Measurements from ENCODE around the gene GATAD2A.

Gene GATAD2A

GRCh38 chr19:19533841-19534240 is 128.4 kb downstream of the GATAD2A start:
- no peak for DNase-seq
- in situ Hi-C loops (cut with HindIII; ENCODE audit: low pct_ligation_motif_present, low pct_unique_long_range_greater_than_20kb, low sequenced_read_pairs), result no loop called here

GRCh38 chr19:19534556-19535265 is 129.2 kb downstream of the GATAD2A start:
- in situ Hi-C loops (cut with HindIII; ENCODE audit: low pct_ligation_motif_present, low pct_unique_long_range_greater_than_20kb, low sequenced_read_pairs), result no loop called here
- DNase-seq, result no peak

- no peak for DNase-seq
- in situ Hi-C loops (cut with HindIII; ENCODE audit: low pct_ligation_motif_present, low pct_unique_long_range_greater_than_20kb, low sequenced_read_pairs), result no loop called here
Measured at GRCh38 chr19:19535311-19536191, 130.1 kb downstream of the GATAD2A start.

DNA sequence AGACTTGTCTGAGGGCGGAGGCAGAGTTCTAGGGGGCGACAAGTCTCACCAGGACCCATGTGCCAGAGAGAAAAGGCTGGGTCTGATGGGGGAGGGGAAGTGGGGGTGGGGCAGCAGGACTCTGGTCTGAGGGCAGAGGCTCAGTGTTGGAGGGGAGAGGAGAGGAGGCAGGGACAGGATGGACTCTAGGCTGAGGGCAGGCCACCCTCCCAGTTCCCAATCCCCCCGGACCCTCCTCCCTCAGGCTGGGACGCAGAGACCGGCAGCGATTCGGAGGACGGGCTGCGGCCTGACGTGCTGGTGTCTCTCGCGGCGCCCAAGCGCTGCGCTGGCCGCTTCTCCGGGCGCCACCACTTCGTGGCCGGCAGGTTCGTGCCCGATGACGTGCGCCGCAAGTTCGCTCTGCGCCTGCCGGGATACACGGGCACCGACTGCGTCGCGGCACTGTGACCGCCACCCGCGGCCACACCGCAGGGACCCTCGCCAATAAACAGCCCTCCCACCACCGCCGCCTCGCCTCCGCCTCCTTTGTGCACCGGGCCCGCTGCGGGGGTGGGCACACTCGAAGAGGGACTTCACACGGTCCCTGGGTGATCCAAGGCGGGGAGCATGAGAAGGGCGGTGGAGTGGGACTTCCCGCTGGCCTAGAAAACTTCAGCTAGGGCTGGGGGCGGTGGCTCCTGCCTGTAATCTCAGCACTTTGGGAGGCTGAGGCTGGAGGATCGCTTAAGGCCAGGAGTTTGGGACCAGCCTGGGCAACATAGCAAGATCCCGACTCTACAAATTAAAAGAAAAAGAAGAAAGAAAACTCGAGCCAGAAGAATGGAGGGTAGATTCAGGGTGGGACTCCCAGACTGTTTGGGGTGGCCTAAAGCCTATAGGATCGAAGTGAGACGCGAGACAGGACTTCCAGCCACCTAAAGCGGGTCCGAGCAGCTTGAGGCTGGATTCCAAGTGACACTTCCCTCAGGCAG is 131.9 kb downstream of the GATAD2A start:
- in situ Hi-C loops (cut with HindIII; ENCODE audit: low pct_ligation_motif_present, low pct_unique_long_range_greater_than_20kb, low sequenced_read_pairs), result no loop called here
- no peak for DNase-seq

DNA sequence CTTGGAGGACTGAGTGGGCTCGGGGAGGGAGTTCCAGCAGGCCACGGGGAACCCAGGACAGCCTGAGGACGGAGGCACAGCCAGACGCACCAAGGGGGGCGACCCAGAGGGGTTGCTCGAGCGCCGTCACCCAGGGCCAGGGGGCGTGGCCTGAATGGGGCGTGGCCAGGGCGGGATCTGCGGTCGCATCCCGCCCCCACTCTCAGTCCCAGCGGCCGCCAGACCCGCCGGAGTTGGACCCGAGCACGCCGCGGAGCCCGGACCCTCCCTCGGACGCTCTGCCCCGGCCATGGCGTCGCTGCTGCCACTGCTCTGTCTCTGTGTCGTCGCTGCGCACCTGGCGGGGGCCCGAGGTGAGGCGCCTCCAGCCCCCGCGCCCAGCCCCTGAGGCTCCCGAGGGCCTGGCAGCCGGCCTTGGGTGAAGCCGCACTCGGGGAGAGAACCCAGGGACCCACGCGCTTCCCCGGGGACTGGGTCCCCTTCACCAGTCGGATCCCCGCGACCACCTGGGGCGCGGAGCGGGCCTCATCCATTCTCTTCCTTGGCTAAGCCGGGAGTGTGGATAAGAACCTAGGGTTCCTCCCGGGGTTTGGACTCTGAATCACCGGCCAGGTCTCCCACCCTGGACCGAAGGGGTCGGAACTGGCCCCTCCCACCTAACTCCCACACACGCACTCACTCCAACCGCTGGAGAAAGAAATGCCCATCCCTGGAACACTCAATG is 132.7 kb downstream of the GATAD2A start, which contains the start of gene CILP2:
Gene CILP2 (plus strand): TSS at position 205 of the 724 bp plus-strand sequence. CDS start 85 bp downstream, at position 290.
- in situ Hi-C loops (cut with HindIII; ENCODE audit: low pct_ligation_motif_present, low pct_unique_long_range_greater_than_20kb, low sequenced_read_pairs), result no loop called here
- DNase-seq, result no peak

DNA sequence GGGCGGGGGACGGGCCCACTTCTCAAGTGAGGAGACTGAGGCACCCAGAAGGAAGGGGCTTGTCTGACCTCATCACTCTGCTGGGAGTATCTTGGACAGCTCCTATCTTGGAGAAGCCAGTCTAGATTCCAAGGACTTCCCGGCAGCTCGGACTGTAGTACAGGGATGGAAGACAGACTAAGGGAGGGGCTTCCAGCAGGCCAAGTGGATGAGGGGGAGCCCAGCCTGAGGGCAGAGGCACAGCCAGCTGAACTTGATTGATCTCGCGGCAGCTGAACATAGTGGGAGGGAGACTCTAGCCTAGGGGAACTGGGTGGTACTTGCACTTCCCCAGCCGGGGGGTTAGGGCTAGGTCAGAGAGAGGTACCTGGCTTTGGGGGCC is 133.3 kb downstream of the GATAD2A start:
- in situ Hi-C loops (cut with HindIII; ENCODE audit: low pct_ligation_motif_present, low pct_unique_long_range_greater_than_20kb, low sequenced_read_pairs), result no loop called here
- no peak for DNase-seq

DNA sequence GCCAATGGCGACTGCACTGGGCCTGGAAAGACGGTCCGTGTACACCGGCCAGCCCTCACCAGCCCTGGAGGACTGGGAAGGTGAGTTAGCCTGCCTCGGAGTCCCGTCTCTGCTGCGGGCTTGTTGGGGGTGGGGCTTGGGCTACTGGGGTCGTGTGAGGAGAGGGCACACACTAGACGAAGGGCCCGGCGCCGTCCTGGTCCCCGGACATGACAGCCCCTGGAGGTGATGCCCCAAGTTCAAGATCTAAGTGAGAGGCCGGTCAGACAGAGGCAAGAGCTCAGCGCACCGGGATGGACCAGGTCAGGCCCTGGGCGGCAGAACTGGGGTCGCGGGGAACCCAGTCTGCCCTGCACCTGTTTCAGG is 134.2 kb downstream of the GATAD2A start:
- no peak for DNase-seq
- in situ Hi-C loops (cut with HindIII; ENCODE audit: low pct_ligation_motif_present, low pct_unique_long_range_greater_than_20kb, low sequenced_read_pairs), result no loop called here

GRCh38 chr19:19540064-19540714 is 134.7 kb downstream of the GATAD2A start:
- peak; percentile 14 for DNase-seq
- in situ Hi-C loops (cut with HindIII; ENCODE audit: low pct_ligation_motif_present, low pct_unique_long_range_greater_than_20kb, low sequenced_read_pairs), result no loop called here

DNA sequence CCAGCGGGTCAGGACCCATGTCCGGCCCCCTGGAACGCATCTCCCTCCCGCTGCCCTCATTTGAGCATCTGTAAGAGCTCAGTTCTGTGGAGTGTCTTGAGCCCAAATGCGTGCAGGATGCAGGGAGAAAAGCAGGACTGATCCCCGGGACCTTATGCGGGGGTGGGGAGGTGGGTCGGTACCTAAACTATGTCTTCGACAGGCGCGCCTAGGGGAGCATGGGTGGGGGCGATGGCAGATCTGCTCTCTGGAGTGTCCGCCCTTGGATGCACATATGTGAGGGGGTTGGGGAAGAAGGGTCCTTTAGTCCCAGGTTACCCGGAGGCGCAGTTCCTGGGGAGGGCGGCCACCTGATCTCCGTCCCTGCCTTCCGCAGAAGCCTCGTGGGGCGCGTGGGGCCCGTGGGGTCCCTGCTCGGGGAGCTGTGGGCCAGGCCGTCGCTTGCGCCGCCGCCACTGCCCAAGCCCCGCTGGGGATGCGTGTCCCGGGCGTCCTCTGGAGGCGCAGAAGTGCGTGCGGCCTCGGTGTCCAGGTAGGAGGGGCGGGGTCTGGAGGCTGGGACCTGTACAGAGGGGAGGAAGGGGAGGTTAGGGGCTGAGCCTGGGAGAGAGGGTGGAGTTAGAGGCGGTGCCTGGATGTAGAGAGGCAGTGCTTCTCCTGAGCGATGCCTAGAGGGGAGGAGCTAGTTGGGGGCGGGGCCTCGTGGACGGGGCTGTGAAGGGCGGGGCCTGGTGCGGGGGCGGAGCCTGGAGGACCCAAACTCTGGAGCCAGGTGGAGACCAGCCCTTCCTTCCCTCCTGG is 135.4 kb downstream of the GATAD2A start:
- DNase-seq, result no peak
- in situ Hi-C loops (cut with HindIII; ENCODE audit: low pct_ligation_motif_present, low pct_unique_long_range_greater_than_20kb, low sequenced_read_pairs), result no loop called here

- in situ Hi-C loops (cut with HindIII; ENCODE audit: low pct_ligation_motif_present, low pct_unique_long_range_greater_than_20kb, low sequenced_read_pairs), result no loop called here
- no peak for DNase-seq
Measured at GRCh38 chr19:19541616-19542015, 136.1 kb downstream of the GATAD2A start.

GRCh38 chr19:19542507-19542906 is 137.0 kb downstream of the GATAD2A start:
- in situ Hi-C loops (cut with HindIII; ENCODE audit: low pct_ligation_motif_present, low pct_unique_long_range_greater_than_20kb, low sequenced_read_pairs), result no loop called here
- no peak for DNase-seq

DNA sequence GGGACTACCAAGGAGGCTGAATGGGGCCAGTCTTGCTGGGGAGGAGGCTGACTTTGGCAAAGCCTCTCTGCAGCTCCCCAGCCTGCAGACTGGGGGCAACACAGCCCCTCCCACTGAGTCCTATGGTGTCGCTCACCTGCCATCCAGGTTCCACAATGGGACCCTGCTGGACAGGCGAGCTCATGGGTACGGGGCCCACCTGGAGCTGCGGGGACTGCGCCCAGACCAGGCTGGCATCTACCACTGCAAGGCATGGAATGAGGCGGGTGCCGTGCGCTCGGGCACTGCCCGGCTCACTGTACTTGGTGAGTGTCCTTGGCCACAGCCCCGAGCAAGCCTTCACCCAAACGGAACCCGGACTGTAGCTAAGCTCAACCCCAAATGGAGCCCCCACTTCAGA is 137.6 kb downstream of the GATAD2A start:
- DNase-seq, result no peak
- in situ Hi-C loops (cut with HindIII; ENCODE audit: low pct_ligation_motif_present, low pct_unique_long_range_greater_than_20kb, low sequenced_read_pairs), result no loop called here

GRCh38 chr19:19543640-19544039 is 138.2 kb downstream of the GATAD2A start:
- in situ Hi-C loops (cut with HindIII; ENCODE audit: low pct_ligation_motif_present, low pct_unique_long_range_greater_than_20kb, low sequenced_read_pairs), result no loop called here
- DNase-seq, result no peak

DNA sequence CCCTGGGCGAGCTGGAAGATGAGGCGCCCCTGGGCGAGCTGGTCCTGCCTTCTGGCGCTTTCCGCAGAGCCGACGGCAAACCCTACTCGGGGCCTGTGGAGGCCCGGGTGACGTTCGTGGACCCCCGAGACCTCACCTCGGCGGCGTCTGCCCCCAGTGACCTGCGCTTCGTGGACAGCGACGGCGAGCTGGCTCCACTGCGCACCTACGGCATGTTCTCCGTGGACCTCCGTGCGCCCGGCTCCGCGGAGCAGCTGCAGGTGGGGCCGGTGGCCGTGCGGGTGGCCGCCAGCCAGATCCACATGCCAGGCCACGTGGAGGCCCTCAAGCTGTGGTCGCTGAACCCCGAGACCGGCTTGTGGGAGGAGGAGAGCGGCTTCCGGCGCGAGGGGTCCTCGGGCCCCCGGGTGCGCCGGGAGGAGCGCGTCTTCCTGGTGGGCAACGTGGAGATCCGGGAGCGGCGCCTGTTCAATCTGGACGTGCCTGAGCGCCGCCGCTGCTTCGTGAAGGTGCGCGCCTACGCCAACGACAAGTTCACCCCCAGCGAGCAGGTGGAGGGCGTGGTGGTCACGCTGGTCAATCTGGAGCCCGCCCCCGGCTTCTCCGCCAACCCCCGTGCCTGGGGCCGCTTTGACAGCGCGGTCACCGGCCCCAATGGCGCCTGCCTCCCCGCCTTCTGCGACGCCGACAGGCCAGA is 138.9 kb downstream of the GATAD2A start:
- no peak for DNase-seq
- in situ Hi-C loops (cut with HindIII; ENCODE audit: low pct_ligation_motif_present, low pct_unique_long_range_greater_than_20kb, low sequenced_read_pairs), result no loop called here

DNA sequence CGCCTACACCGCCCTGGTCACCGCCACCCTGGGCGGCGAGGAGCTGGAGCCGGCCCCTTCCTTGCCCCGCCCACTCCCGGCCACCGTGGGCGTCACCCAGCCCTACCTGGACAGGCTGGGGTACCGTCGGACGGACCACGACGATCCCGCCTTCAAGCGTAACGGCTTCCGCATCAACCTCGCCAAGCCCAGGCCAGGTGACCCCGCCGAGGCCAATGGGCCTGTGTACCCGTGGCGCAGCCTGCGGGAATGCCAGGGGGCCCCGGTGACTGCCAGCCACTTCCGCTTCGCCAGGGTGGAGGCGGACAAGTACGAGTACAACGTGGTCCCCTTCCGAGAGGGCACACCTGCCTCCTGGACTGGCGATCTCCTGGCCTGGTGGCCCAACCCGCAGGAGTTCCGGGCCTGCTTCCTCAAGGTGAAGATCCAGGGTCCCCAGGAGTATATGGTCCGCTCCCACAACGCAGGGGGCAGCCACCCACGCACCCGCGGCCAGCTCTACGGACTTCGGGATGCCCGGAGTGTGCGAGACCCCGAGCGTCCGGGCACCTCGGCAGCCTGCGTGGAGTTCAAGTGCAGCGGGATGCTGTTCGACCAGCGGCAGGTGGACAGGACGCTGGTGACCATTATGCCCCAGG is 139.6 kb downstream of the GATAD2A start:
- no peak for DNase-seq
- in situ Hi-C loops (cut with HindIII; ENCODE audit: low pct_ligation_motif_present, low pct_unique_long_range_greater_than_20kb, low sequenced_read_pairs), result no loop called here

GRCh38 chr19:19545707-19546106 is 140.2 kb downstream of the GATAD2A start:
- no peak for DNase-seq
- in situ Hi-C loops (cut with HindIII; ENCODE audit: low pct_ligation_motif_present, low pct_unique_long_range_greater_than_20kb, low sequenced_read_pairs), result no loop called here

All from ACHN (cell line).